ENCODE results near the gene PCDHA1. TPM values are rescaled to one million over a fixed set of nuclear protein-coding genes. Genes with fewer than 3 reads are reported as not detected.
"Not testable (repeated sequence)": the region's sequence is repeated elsewhere in the genome, so short reads cannot be mapped to it uniquely, and the experiment has no call there.

The PCDHA1 gene
- total RNA-seq, 4 donors from 2014 or later: not detected

- Histone ChIP-seq H3K4me3 (no peak overlapping the region), H3K9me3 (no peaks in the 10 kb centered on the region), H3K27ac (no peak overlapping the region), H3K27me3 (peaks cover 0 to 17% (median 14%) of the 10 kb centered on the region in 3 donors), H3K36me3 (no peaks in the 10 kb centered on the region), H3K4me1 (no peaks in the 10 kb centered on the region)
- DNase-seq: no peak
- ATAC-seq: no peak
- in situ Hi-C loops (cut with MboI; ENCODE audit: low sequenced_read_pairs in 4 of 4) (no loop called here), intact Hi-C loops (cut with DNase I; ENCODE audit: low total_unique reads) (no loop called here)
- TF ChIP-seq POLR2A (IDR thresholded peaks at IDR 0.05) (no peak), CTCF (IDR thresholded peaks at IDR 0.05 in 4 of 5, conservative IDR thresholded peaks at IDR 0.05 in 1 of 5) (no peak)
Measured at GRCh38 chr5:140822281-140822629, 36.3 kb downstream of the PCDHA1 start.

GRCh38 chr5:140822969-140823368 lies 37.0 kb downstream of the PCDHA1 start:
- H3K27me3 ChIP-seq: peaks cover 0 to 23% (median 14%) of the 10 kb centered on the region in 3 donors
- H3K4me1 ChIP-seq; H3K9me3 ChIP-seq; H3K27ac ChIP-seq; ATAC-seq; intact Hi-C loops (cut with DNase I; ENCODE audit: low total_unique reads); DNase-seq; in situ Hi-C loops (cut with MboI; ENCODE audit: low sequenced_read_pairs in 4 of 4); H3K36me3 ChIP-seq; H3K4me3 ChIP-seq: not testable (repeated sequence)

GRCh38 chr5:140823475-140823874 lies 37.5 kb downstream of the PCDHA1 start:
- DNase-seq (no peak), ATAC-seq (no peak)
- in situ Hi-C loops (cut with MboI; ENCODE audit: low sequenced_read_pairs in 4 of 4) (no loop called here), intact Hi-C loops (cut with DNase I; ENCODE audit: low total_unique reads) (no loop called here)
- TF ChIP-seq CTCF (IDR thresholded peaks at IDR 0.05 in 4 of 5, conservative IDR thresholded peaks at IDR 0.05 in 1 of 5): no peak
- no peak for TF ChIP-seq POLR2A (IDR thresholded peaks at IDR 0.05)
- H3K36me3 ChIP-seq: no peaks in the 10 kb centered on the region
- no peak overlapping the region for H3K27ac ChIP-seq
- peaks cover 0 to 4% (median 0%) of the 10 kb centered on the region in 3 donors for H3K9me3 ChIP-seq
- H3K27me3 ChIP-seq: peaks cover 0 to 24% (median 14%) of the 10 kb centered on the region in 3 donors
- H3K4me3 ChIP-seq: no peak overlapping the region
- H3K4me1 ChIP-seq: no peaks in the 10 kb centered on the region

GRCh38 chr5:140827704-140828361 lies 41.9 kb downstream of the PCDHA1 start, which contains the start of gene PCDHA6:
TSS of gene PCDHA6 (plus strand) at chr5:140827960. CDS start at chr5:140828092, 132 bp downstream.
- H3K9me3 ChIP-seq: peaks cover 0 to 4% (median 0%) of the 10 kb centered on the region in 3 donors
- intact Hi-C loops (cut with DNase I; ENCODE audit: low total_unique reads): no loop called here

GRCh38 chr5:140828362-140828737 lies 42.4 kb downstream of the PCDHA1 start:
- intact Hi-C loops (cut with DNase I; ENCODE audit: low total_unique reads): no loop called here
- ATAC-seq (no peak), DNase-seq (no peak)
- Histone ChIP-seq H3K27ac (no peak overlapping the region), H3K4me1 (no peaks in the 10 kb centered on the region), H3K9me3 (peaks cover 0 to 4% (median 0%) of the 10 kb centered on the region in 3 donors), H3K27me3 (peaks cover 0 to 21% (median 15%) of the 10 kb centered on the region in 3 donors), H3K4me3 (no peak overlapping the region), H3K36me3 (no peaks in the 10 kb centered on the region)
- in situ Hi-C loops (cut with MboI; ENCODE audit: low sequenced_read_pairs in 4 of 4): no loop called here
- TF ChIP-seq CTCF (IDR thresholded peaks at IDR 0.05 in 4 of 5, conservative IDR thresholded peaks at IDR 0.05 in 1 of 5) (no peak), POLR2A (IDR thresholded peaks at IDR 0.05) (no peak)

More at GRCh38 chr5:140827704-140828361, 41.9 kb downstream of the PCDHA1 start, which contains the start of gene PCDHA6:
- Histone ChIP-seq H3K27me3 (peaks cover 0 to 21% (median 15%) of the 10 kb centered on the region in 3 donors), H3K27ac (no peak within 1 kb of the TSS), H3K36me3 (no peaks in the 10 kb centered on the region), H3K4me3 (no peak within 1 kb of the TSS), H3K4me1 (no peaks in the 10 kb centered on the region)
- no peak for ATAC-seq
- TF ChIP-seq CTCF (IDR thresholded peaks at IDR 0.05 in 4 of 5, conservative IDR thresholded peaks at IDR 0.05 in 1 of 5) (no peak), POLR2A (IDR thresholded peaks at IDR 0.05) (no peak)
- DNase-seq: no peak
- in situ Hi-C loops (cut with MboI; ENCODE audit: low sequenced_read_pairs in 4 of 4): no loop called here

- in situ Hi-C loops (cut with MboI; ENCODE audit: low sequenced_read_pairs in 4 of 4); ATAC-seq; H3K36me3 ChIP-seq; H3K4me1 ChIP-seq; DNase-seq; H3K4me3 ChIP-seq; H3K27ac ChIP-seq; intact Hi-C loops (cut with DNase I; ENCODE audit: low total_unique reads); H3K9me3 ChIP-seq: not testable (repeated sequence)
- H3K27me3 ChIP-seq: peaks cover 0 to 21% (median 15%) of the 10 kb centered on the region in 3 donors
Measured at GRCh38 chr5:140829511-140830501, 43.9 kb downstream of the PCDHA1 start.

Measured in gastrocnemius medialis (tissue), 4 donors.